Measurements from ENCODE around the gene SRGAP1. TPM values are rescaled to one million over a fixed set of nuclear protein-coding genes. Genes with fewer than 3 reads are reported as not detected.

SRGAP1 gene
- total and polyA plus RNA-seq, 2 of the 8 experiments (the other 6 are each of a cell fraction or from before 2014, with no cell fraction given) = 3.2 to 7.3 TPM

- H3K9me3 ChIP-seq (ENCODE audit: insufficient read depth in 2 of 2, low read depth in 1 of 2, low read length in 1 of 2) = no peaks in the 10 kb centered on the region
- H3K27ac ChIP-seq (ENCODE audit: low read depth, low read length) = no peak overlapping the region
- no peak overlapping the region for H2AFZ ChIP-seq (ENCODE audit: low read length)
- no peak overlapping the region for H3K4me3 ChIP-seq (ENCODE audit: extremely low read depth in 1 of 4, insufficient read depth in 2 of 4, low read depth in 3 of 4, low read length in 4 of 4)
- H2BK15ac ChIP-seq (ENCODE audit: low read length) = no peak overlapping the region
- TF ChIP-seq SAP30 (IDR thresholded peaks at IDR 0.05; ENCODE audit: insufficient read depth, insufficient replicate concordance, low read length) (no peak), RNF2 (IDR thresholded peaks at IDR 0.05; ENCODE audit: borderline replicate concordance, low read depth, low read length, missing control alignments, poor library complexity, severe bottlenecking) (no peak), MAX (IDR thresholded peaks at IDR 0.05) (no peak), E2F6 (IDR thresholded peaks at IDR 0.05) (no peak), CEBPB (IDR thresholded peaks at IDR 0.05; ENCODE audit: low read depth, low read length) (no peak), GTF2F1 (IDR thresholded peaks at IDR 0.05; ENCODE audit: borderline replicate concordance, low read depth, low read length) (no peak), SRF (IDR thresholded peaks at IDR 0.05; ENCODE audit: low read depth, low read length) (no peak), TEAD4 (IDR thresholded peaks at IDR 0.05; ENCODE audit: low read depth, low read length) (no peak), USF2 (IDR thresholded peaks at IDR 0.05; ENCODE audit: low read length) (no peak), NANOG (IDR thresholded peaks at IDR 0.05; ENCODE audit: insufficient read depth, low read depth, low read length, poor library complexity, severe bottlenecking) (no peak), SIRT6 (IDR thresholded peaks at IDR 0.05; ENCODE audit: low read length) (no peak)
- H2BK12ac ChIP-seq (ENCODE audit: low read depth, low read length) = no peak overlapping the region
- H3K79me1 ChIP-seq (ENCODE audit: low read depth, low read length) = no peaks in the 10 kb centered on the region
- no peak for FAIRE-seq
- WGBS, 2 experiments (ENCODE audit: extremely low coverage in 1 of 2, insufficient coverage in 1 of 2, insufficient read length in 1 of 2, insufficient replicate concordance in 2 of 2, low coverage in 1 of 2, low lambda C conversion rate in 2 of 2, missing lambda C conversion rate in 1 of 2) = 91% methylated on average over 4 of the region's 4 CpGs; no CpG with 5 or more reads in 1 of the 2 experiments
- peaks cover 1 to 10% of the 10 kb centered on the region in 2 experiments; a peak in 2 of 4 replicates for H3K79me2 ChIP-seq (ENCODE audit: control insufficient read depth in 1 of 2, insufficient read depth in 2 of 2, low read length in 2 of 2)
- H3K18ac ChIP-seq (ENCODE audit: extremely low read depth, low read length) = no peak overlapping the region
- no peak overlapping the region for H3K4ac ChIP-seq (replicated peaks; ENCODE audit: insufficient read length, low read depth, low read length)
- H2BK20ac ChIP-seq (ENCODE audit: low read length) = no peak overlapping the region
- H2BK120ac ChIP-seq (replicated peaks; ENCODE audit: low read depth, low read length) = no peak overlapping the region
- H3K27me3 ChIP-seq (replicated peaks in 1 of 4; ENCODE audit: control insufficient read depth in 3 of 4, extremely low read depth in 1 of 4, insufficient read depth in 3 of 4, low read length in 3 of 4) = peaks cover 0 to 4% (median 3%) of the 10 kb centered on the region in 4 experiments; a peak in 3 of 7 replicates
- no peak overlapping the region for H4K8ac ChIP-seq (ENCODE audit: extremely low read depth, insufficient read depth, low read length)
- H3K9ac ChIP-seq (replicated peaks in 1 of 4; ENCODE audit: extremely low read depth in 1 of 4, low read depth in 3 of 4, low read length in 3 of 4) = no peak overlapping the region
- POLR2A ChIA-PET (ENCODE audit: partially characterized antibody) = no interaction called here
- no peak overlapping the region for H2AK5ac ChIP-seq (ENCODE audit: low read depth, low read length)
- peaks cover 12% of the 10 kb centered on the region for H3K23me2 ChIP-seq (ENCODE audit: low read depth, low read length)
- H4K91ac ChIP-seq (replicated peaks; ENCODE audit: insufficient read length, low read length) = no peak overlapping the region
- DNase-seq (ENCODE audit: low read depth in 1 of 2, low spot score in 2 of 2) = no peak
- H4K5ac ChIP-seq (ENCODE audit: insufficient read length, low read depth, low read length) = no peak overlapping the region
- no peaks in the 10 kb centered on the region for H4K20me1 ChIP-seq (replicated peaks in 1 of 2; ENCODE audit: control insufficient read depth in 1 of 2, insufficient read depth in 2 of 2, low read length in 2 of 2)
- H3K4me1 ChIP-seq (replicated peaks in 1 of 4; ENCODE audit: control insufficient read depth in 3 of 4, insufficient read depth in 4 of 4, low read length in 3 of 4) = peaks cover 0 to 5% (median under 1%) of the 10 kb centered on the region in 4 experiments; a peak in 1 of 7 replicates
- CTCF ChIA-PET (ENCODE audit: partially characterized antibody) = interaction anchor here (0.9 to 8.0 kb wide), 5 partner anchors 336 to 415 kb away, joined by 3 to 67 read pairs (median 4); no protein-coding TSS in a partner anchor
- H2BK5ac ChIP-seq (ENCODE audit: low read depth, low read length) = no peak overlapping the region
- H3K56ac ChIP-seq (replicated peaks; ENCODE audit: insufficient read length, low read depth, low read length) = no peak overlapping the region
- no peak overlapping the region for H3K14ac ChIP-seq (ENCODE audit: insufficient read length)
- H3K4me2 ChIP-seq (ENCODE audit: insufficient read depth in 1 of 2, low read depth in 2 of 2, low read length in 2 of 2) = no peak overlapping the region
- H3K23ac ChIP-seq (ENCODE audit: insufficient read length) = no peak overlapping the region
- no peaks in the 10 kb centered on the region for H3K36me3 ChIP-seq (ENCODE audit: control insufficient read depth in 2 of 4, insufficient read depth in 4 of 4, low read length in 3 of 4)
These were observed 2.9 kb upstream of the SRGAP1 start for GRCh38 chr12:63841571-63841970.
